Lower leg skin (tissue), 4 donors: ENCODE data around the gene ZNF695. TPM values are rescaled to one million over a fixed set of nuclear protein-coding genes. Genes with fewer than 3 reads are reported as not detected.
A peak's percentile ranks its signal among the peaks of the same experiment; 100 is the strongest.

Source experiments
- DNase-seq, 2 donors: peaks; one replicate each; pipeline ENCODE4 v3.0.0-alpha.2; 2019; ENCODE audit warnings: low spot score in 2 of 2
- H3K4me3 ChIP-seq: fragments of 200-600 bp; sonication (generic); 2 replicates; pipeline ENCODE4 v1.5.1; 2017; ENCODE audit warnings: mild to moderate bottlenecking, low read depth; ENCODE audit not compliant: poor library complexity, severe bottlenecking
- CTCF ChIP-seq, 3 donors: fragments of 450-650 bp; IDR thresholded peaks; one replicate each; pipeline ENCODE4 v1.5.1; 2016; ENCODE audit warnings: antibody characterized with exemption in 3 of 3, mild to moderate bottlenecking in 3 of 3, moderate library complexity in 2 of 3
- POLR2A ChIP-seq, 2 donors: fragments of 450-650 bp; IDR thresholded peaks; one replicate each; pipeline ENCODE4 v1.6.1; 2016 to 2017; ENCODE audit warnings: antibody characterized with exemption in 2 of 2, mild to moderate bottlenecking in 1 of 2, moderate library complexity in 1 of 2
- WGBS, 2 donors: methylation state at CpG; one replicate each; pipeline ENCODE4 v1.1.5; 2018; 5-methylcytosine and 5-hydroxymethylcytosine counted together
- intact Hi-C: fragments of 100-400 bp; cut with DNase I; formaldehyde crosslinking; loops from one replicate; pipeline ENCODE4 v1.15.0; 2023; ENCODE audit warnings: low total_unique reads
- total RNA-seq, 4 donors: library from RNA; depleted of rRNA; stranded (reverse); fragments of >200 nt; gene quantifications; one replicate each; pipeline ENCODE4 v1.1.0, GENCODE V29; 2016

The ZNF695 gene
- total RNA-seq, result not detected

GRCh38 chr1:247007511-247008405 is at the start of gene ZNF695:
Gene ZNF695 (minus strand): TSS chr1:247008057. CDS start chr1:247007908, 149 bp downstream.
- TF ChIP-seq POLR2A (IDR thresholded peaks at IDR 0.05) (no peak), CTCF (IDR thresholded peaks at IDR 0.05) (no peak)
- peak; percentile 63 to 86 for DNase-seq
- WGBS, 2 donors, result 1 to 4% methylated on average over 27 to 58 of the region's 58 CpGs
- H3K4me3 ChIP-seq, result peak within 1 kb of the TSS; percentile 32
- intact Hi-C loops, result no loop called here

- 89 to 94% methylated on average over 2 of the region's 2 CpGs for WGBS, 2 donors
- intact Hi-C loops, result no loop called here
Measured at GRCh38 chr1:247056071-247056470, 48.2 kb upstream of the ZNF695 start.

GRCh38 chr1:247054992-247055415 is 47.1 kb upstream of the ZNF695 start:
- WGBS, 2 donors, result 63 to 70% methylated on average over 2 of the region's 2 CpGs
- intact Hi-C loops, result no loop called here
- TF ChIP-seq CTCF (IDR thresholded peaks at IDR 0.05) (no peak), POLR2A (IDR thresholded peaks at IDR 0.05) (no peak)
- H3K4me3 ChIP-seq, result no peak overlapping the region
- DNase-seq, result no peak

More at GRCh38 chr1:247056071-247056470, 48.2 kb upstream of the ZNF695 start:
- DNase-seq, result no peak
- no peak overlapping the region for H3K4me3 ChIP-seq
- TF ChIP-seq POLR2A (IDR thresholded peaks at IDR 0.05) (no peak), CTCF (IDR thresholded peaks at IDR 0.05) (no peak)

- WGBS, 2 donors, result 88 to 96% methylated on average over 2 of the region's 2 CpGs
- no peak for DNase-seq
- TF ChIP-seq POLR2A (IDR thresholded peaks at IDR 0.05), result no peak
- no peak for TF ChIP-seq CTCF (IDR thresholded peaks at IDR 0.05)
Measured at GRCh38 chr1:247047702-247048101, 39.8 kb upstream of the ZNF695 start.

GRCh38 chr1:247047260-247047659 is 39.4 kb upstream of the ZNF695 start:
- 80 to 91% methylated on average over 2 of the region's 2 CpGs for WGBS, 2 donors
- no peak for TF ChIP-seq POLR2A (IDR thresholded peaks at IDR 0.05)
- TF ChIP-seq CTCF (IDR thresholded peaks at IDR 0.05), result no peak
- no peak overlapping the region for H3K4me3 ChIP-seq
- intact Hi-C loops, result no loop called here
- no peak for DNase-seq

More at GRCh38 chr1:247047702-247048101, 39.8 kb upstream of the ZNF695 start:
- no peak overlapping the region for H3K4me3 ChIP-seq
- intact Hi-C loops, result no loop called here
